SH-SY5Y (cell line): ENCODE data around the gene PAK6.

Source experiments
- GATA2 ChIP-seq: IDR thresholded peaks from 2 replicates; pipeline ENCODE4 v1.6.1; 2011; ENCODE audit warnings: mild to moderate bottlenecking, low read depth, low read length
- GATA3 ChIP-seq: IDR thresholded peaks from 2 replicates; pipeline ENCODE4 v1.6.1; 2011; ENCODE audit warnings: low read depth, mild to moderate bottlenecking, low read length, moderate library complexity

PAK6 gene

DNA sequence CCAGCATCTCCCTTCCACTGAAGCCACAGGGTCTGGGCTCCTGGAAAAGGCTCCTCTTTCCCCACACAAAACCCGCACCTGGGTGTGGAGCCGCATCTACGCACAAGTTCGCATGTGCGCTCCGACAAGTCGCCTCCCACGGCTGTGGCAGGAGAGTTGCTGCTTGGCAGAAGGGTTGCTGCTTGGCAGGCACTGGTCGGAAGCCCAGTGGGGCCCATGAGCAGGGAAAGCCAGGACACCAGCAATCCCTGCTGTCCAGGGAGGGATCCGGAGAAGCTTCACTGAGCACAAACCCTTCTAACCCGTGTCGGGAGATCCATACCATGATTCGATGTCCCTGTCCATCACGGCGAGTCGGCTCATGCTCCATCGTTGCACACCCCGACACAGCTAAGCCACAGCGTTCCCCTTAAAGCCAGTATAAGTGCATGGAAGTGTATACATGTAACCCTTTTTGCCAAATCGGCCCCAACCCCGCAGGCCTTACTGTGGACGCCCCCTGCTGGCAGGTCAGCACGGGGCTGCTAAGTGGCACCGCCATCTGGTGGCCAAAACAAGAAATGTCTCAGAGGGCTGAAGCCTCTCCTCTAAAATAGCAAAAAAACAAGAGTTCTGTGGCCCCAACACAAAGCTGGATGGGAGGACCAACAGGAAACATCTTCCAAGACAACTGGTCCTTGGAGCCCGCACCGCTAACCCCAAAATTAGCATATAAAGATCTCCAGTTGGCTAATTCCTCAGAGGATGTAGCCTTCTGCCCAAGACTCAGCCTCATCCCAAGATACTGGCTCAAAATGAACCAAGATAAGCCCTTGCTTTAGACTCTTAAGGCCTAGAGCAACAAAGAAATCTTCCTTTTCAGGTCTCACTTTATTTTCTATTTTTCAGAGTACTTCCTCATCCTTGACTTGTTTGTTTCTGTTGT, 35.7 kb downstream of the PAK6 start:
- TF ChIP-seq GATA2 (no peak), GATA3 (no peak)

DNA sequence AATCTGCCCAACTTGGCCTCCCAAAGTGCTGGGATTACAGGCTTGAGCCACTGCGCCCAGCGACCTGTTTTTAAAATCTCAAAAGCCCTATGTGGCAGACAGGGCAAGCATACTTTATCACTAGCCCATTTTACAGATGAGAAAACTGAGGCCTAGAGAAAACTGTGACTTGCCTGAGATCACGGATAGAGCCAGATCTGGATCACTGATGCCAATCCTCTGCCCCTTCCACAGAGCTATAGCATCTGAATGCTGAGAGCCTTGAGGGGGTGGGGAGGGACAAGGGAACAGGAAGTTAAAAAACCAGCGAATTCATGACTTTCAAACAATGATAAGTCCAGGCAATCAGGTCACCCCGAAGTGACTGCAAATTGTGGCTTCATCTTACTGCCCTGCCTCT, 36.7 kb downstream of the PAK6 start:
- no peak for TF ChIP-seq GATA2

- TF ChIP-seq GATA2 (no peak), GATA3 (no peak)
Measured at GRCh38 chr15:40275954-40276353, 37.1 kb downstream of the PAK6 start.

DNA sequence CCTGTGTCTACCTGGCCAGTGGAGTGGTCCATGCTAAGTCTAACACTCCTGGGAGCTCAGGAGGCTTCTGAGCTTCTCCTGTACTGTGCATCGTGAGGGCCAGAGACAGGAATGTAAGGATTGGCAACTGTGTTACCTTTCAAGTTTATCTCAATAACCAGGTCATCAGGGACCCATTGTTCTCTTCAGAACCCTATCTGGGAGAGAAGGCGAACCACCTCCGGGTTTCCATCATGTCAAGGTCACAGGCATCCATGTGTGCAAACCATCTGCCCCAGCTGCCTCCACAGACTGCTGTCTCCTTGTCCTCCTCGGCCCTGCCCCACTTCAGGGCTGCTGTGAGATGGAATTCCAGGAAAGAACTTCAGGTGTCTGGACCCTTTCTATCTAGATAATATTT, 38.1 kb downstream of the PAK6 start:
- TF ChIP-seq GATA2 = no peak
- TF ChIP-seq GATA3 = no peak

DNA sequence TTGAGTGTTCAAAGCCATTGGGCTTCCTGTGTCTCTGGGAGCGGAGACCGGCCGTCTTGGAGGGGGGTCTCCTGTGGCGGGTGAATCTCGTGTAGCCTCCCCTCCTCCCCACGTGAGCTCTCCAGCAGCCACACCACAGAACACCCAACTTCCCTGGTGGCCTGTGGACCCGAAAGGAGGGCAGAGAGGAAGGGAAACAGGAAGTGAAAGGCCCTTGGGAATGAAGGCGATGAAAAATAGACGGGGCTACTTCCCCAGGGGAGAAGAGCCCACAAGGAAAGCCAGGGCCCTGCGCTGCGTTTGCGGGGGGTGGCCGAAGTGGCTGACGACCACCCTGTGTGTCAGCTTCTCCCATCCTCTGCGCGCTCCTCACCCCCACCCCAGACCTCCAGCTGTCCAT, 38.6 kb downstream of the PAK6 start:
- TF ChIP-seq GATA3 = no peak
- TF ChIP-seq GATA2 = no peak

- TF ChIP-seq GATA2 (no peak), GATA3 (no peak)
Measured at GRCh38 chr15:40278026-40278425, 39.2 kb downstream of the PAK6 start.

GRCh38 chr15:40279437-40280141, 40.7 kb downstream of the PAK6 start:
- TF ChIP-seq GATA2 (no peak), GATA3 (no peak)

DNA sequence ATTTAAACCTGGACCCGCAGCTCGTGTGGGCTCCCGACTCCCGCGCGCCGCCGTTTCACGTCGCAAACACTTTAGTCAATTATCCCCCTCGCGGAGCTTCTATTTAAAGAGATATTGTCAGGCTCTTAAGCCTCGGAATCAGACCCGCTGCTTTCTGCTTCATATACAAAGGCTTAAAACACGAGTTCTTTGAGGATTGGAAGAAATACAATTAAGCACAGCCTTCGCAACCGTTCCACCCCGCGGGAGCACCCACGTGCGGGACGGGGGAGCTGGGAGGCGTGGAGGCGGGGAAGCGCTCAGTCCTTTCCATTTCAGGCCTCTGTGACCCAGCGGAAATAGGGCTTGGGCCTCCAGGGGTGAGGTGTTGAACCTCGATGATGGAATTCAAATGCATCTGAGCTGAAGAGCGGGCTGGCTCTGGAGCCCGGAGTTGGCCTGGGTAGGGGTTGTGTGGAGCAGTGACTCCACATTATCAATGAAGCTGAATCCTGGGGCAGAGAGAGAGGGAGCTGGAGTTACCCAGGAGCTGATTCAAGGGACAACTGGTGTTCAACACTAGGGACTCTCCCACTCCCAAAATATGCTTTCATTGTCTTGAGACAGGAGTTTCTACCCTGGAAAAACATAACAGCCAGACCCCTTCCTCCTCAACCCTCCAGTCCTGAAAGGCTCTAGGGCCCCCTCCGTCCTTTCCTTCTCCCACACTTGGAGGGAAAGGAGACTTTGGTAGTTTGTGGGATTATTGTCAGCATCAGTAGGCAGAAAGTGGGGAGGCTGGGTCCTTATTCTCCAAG, 41.6 kb downstream of the PAK6 start:
- TF ChIP-seq GATA2 = no peak
- TF ChIP-seq GATA3 = no peak

GRCh38 chr15:40281057-40281800, 42.4 kb downstream of the PAK6 start:
- no peak for TF ChIP-seq GATA3
- TF ChIP-seq GATA2 = no peak

GRCh38 chr15:40281801-40282146, 42.9 kb downstream of the PAK6 start:
- TF ChIP-seq GATA2 = no peak
- no peak for TF ChIP-seq GATA3

DNA sequence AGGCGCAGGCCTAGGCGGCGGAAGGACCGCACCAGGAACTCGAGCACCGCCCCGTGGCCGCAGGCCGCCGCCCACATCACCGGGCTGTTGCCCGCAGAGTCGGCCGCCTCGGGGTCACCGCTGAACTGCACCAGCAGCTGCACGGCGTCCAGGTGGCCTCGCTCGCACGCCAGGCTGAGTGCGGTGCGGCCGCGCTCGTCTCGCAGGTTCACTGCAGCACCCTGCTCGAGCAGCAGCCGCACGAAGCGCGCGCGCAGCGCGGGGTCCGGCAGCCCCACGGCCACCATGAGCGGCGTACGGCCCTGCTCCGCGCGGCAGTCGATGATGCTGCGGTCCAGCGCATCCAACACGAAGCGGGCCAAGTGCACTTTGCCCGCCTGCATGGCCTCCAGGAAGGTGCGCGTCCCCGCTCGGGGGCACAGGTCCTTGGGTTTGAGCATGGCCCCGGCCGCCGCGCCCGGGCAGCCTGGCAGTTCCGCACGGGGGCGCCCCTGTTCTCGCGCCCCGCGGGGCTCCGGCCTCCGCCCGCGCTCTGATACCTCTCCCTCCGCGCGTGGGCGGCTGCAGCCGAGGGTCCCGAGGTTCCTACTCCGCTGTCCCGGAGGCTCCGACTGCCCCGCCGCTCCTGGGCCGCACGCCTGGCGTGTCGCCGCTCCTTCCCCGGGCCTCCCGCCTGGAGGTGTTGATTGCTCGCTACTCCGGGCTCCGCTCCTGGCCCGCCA, 43.4 kb downstream of the PAK6 start:
- TF ChIP-seq GATA2 (no peak), GATA3 (no peak)

GRCh38 chr15:40282869-40283614, 44.2 kb downstream of the PAK6 start, which contains the start of gene ANKRD63:
Gene ANKRD63 (minus strand): TSS chr15:40283064. CDS start chr15:40282586, 478 bp downstream.
- TF ChIP-seq GATA2 (no peak), GATA3 (no peak)
